Nephron progenitor cell (in vitro differentiated cells): Measurements from ENCODE around the gene MYT1.

Experiments used
- DNase-seq: peaks from one replicate; pipeline ENCODE4 v3.0.0; 2021
- H3K27ac Mint-ChIP-seq: 2 replicates; pipeline ENCODE4 v1.8.0; 2021; ENCODE audit warnings: mild to moderate bottlenecking, moderate library complexity, mixed read lengths
- H3K27me3 Mint-ChIP-seq: 2 replicates; pipeline ENCODE4 v1.8.0; 2021; ENCODE audit warnings: mild to moderate bottlenecking, low read depth, mixed read lengths; ENCODE audit not compliant: poor library complexity
- H3K36me3 Mint-ChIP-seq: 2 replicates; pipeline ENCODE4 v1.8.0; 2021; ENCODE audit warnings: low read depth, mixed read lengths
- H3K4me1 Mint-ChIP-seq: 2 replicates; pipeline ENCODE4 v1.8.0; 2021; ENCODE audit warnings: mixed read lengths
- H3K4me3 Mint-ChIP-seq: 2 replicates; pipeline ENCODE4 v1.8.0; 2021; ENCODE audit warnings: mild to moderate bottlenecking, moderate library complexity, mixed read lengths
- H3K9me3 Mint-ChIP-seq: 2 replicates; pipeline ENCODE4 v1.8.0; 2021; ENCODE audit warnings: mild to moderate bottlenecking, moderate library complexity, mixed read lengths
- TF ChIP-seq, protein P1 (sequence below): fragments of 200-600 bp; sonication (generic); IDR thresholded peaks from 2 replicates; pipeline ENCODE4 v1.5.0; 2021; ENCODE audit warnings: antibody characterized with exemption

Gene MYT1

GRCh38 chr20:64261138-64261537 lies 96.9 kb downstream of the MYT1 start:
- Mint-ChIP-seq H3K27ac (peak overlapping the region; percentile 35), H3K27me3 (peaks cover 4% of the 10 kb centered on the region), H3K4me3 (peak overlapping the region; percentile 22), H3K9me3 (no peaks in the 10 kb centered on the region), H3K4me1 (peaks cover 55% of the 10 kb centered on the region), H3K36me3 (peaks cover 26% of the 10 kb centered on the region)
- DNase-seq = peak; percentile 46
- TF ChIP-seq, protein P1, sequence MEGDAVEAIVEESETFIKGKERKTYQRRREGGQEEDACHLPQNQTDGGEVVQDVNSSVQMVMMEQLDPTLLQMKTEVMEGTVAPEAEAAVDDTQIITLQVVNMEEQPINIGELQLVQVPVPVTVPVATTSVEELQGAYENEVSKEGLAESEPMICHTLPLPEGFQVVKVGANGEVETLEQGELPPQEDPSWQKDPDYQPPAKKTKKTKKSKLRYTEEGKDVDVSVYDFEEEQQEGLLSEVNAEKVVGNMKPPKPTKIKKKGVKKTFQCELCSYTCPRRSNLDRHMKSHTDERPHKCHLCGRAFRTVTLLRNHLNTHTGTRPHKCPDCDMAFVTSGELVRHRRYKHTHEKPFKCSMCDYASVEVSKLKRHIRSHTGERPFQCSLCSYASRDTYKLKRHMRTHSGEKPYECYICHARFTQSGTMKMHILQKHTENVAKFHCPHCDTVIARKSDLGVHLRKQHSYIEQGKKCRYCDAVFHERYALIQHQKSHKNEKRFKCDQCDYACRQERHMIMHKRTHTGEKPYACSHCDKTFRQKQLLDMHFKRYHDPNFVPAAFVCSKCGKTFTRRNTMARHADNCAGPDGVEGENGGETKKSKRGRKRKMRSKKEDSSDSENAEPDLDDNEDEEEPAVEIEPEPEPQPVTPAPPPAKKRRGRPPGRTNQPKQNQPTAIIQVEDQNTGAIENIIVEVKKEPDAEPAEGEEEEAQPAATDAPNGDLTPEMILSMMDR = no peak

DNA sequence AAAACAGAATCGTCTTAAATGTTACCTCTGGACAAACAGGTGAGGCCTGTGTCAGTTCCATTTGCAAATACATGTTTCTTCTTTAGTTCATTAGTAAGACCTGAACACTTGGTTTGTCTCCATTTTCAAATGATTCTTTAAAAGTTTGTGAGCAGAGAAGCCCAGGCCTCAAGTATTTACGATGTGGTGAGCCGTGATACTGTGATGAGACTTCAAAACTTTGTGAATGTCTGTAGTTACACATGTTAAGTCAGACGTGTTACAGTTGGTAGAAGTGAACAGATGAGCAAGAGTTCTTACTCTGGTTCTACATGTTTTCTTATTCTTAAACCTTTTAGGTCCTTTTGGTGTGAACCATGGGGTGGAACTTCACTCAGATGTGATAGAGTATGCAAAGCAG lies 99.8 kb downstream of the MYT1 start:
- no peak for DNase-seq
- Mint-ChIP-seq H3K4me3 (no peak overlapping the region), H3K36me3 (peaks cover 46% of the 10 kb centered on the region), H3K27me3 (no peaks in the 10 kb centered on the region), H3K9me3 (peaks cover 5% of the 10 kb centered on the region), H3K4me1 (peaks cover 26% of the 10 kb centered on the region), H3K27ac (no peak overlapping the region)
- TF ChIP-seq, protein P1 = no peak

- no peak overlapping the region for H3K27ac Mint-ChIP-seq
- peaks cover 13% of the 10 kb centered on the region for H3K9me3 Mint-ChIP-seq
- H3K27me3 Mint-ChIP-seq = peaks cover 2% of the 10 kb centered on the region
- peaks cover 19% of the 10 kb centered on the region for H3K4me1 Mint-ChIP-seq
- no peak for DNase-seq
- TF ChIP-seq, protein P1 = no peak
- peaks cover 57% of the 10 kb centered on the region for H3K36me3 Mint-ChIP-seq
- no peak overlapping the region for H3K4me3 Mint-ChIP-seq
Observed at GRCh38 chr20:64265201-64265600, 100.9 kb downstream of the MYT1 start.

DNA sequence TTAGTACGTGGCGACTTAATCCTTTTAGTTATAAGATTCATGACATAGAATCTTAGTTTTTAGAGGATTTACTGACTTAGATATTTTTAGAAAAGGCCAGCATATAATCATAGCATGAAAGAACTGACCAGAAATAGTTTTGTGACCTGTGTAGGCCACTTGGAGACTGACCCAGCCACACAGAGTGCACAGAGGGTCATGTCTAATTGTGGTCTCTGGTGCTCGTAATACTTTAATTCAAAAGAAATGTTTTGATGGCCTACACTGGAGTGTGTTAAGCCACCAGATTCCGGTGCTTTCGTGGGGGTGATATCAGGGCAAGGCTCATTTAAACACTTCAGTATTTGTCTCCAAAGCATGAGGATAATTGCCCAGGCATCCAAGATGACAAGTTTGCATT lies 102.7 kb downstream of the MYT1 start:
- TF ChIP-seq, protein P1 = no peak
- Mint-ChIP-seq H3K27ac (no peak overlapping the region), H3K9me3 (peaks cover 13% of the 10 kb centered on the region), H3K4me1 (peaks cover 7% of the 10 kb centered on the region), H3K4me3 (no peak overlapping the region), H3K36me3 (peaks cover 60% of the 10 kb centered on the region), H3K27me3 (peaks cover 2% of the 10 kb centered on the region)
- no peak for DNase-seq

- DNase-seq = no peak
- peaks cover 13% of the 10 kb centered on the region for H3K9me3 Mint-ChIP-seq
- TF ChIP-seq, protein P1 = no peak
- no peak overlapping the region for H3K27ac Mint-ChIP-seq
- H3K36me3 Mint-ChIP-seq = peaks cover 66% of the 10 kb centered on the region
- peaks cover 7% of the 10 kb centered on the region for H3K4me1 Mint-ChIP-seq
- H3K27me3 Mint-ChIP-seq = peaks cover 2% of the 10 kb centered on the region
- H3K4me3 Mint-ChIP-seq = no peak overlapping the region
Observed at GRCh38 chr20:64268174-64268573, 103.9 kb downstream of the MYT1 start.

DNA sequence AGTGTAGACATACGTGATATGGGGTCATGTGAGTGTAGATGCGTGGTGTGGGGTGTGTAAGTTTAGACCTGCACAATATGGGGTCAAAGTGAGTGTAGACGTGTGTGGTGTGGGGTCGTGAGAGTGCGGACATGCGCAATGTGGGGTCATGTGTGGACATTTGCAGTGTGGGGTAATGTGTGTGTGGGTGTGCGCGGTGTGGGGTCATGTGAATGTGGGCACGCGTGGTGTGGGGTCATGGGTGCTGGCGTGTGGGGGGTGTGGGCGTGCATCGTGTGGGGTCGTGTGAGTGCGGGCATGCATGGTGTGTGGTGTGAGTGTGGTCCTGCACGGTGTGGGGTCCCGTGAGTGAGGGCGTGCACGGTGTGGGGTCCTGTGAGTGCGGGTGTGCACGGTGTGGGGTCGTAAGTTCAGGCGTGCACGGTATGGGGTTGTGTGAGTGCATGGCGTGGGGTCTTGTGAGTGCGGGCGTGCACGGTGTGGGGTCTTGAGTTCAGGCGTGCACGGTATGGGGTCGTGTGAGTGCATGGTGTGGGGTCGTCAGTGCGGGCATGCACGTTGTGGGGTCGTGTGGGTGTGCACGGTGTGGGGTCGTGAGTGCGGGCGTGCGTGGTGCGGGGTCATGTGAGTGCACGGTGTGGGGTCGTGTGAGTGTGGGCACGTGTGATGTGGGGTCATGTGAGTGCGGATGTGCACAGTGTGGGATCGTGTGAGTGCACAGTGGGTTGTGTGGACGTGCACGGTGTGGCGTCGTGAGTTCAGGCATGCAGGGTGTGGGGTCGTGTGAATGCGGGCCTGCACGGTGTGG lies 105.6 kb downstream of the MYT1 start:
- no peak for DNase-seq
- peaks cover 7% of the 10 kb centered on the region for H3K4me1 Mint-ChIP-seq
- H3K4me3 Mint-ChIP-seq = no peak overlapping the region
- H3K9me3 Mint-ChIP-seq = peaks cover 13% of the 10 kb centered on the region
- peak overlapping the region; percentile 9 for H3K27ac Mint-ChIP-seq
- TF ChIP-seq, protein P1 = no peak
- peaks cover 69% of the 10 kb centered on the region for H3K36me3 Mint-ChIP-seq
- peaks cover 2% of the 10 kb centered on the region for H3K27me3 Mint-ChIP-seq
